ENCODE results near the gene GPR150.

The GPR150 gene

GRCh38 chr5:95609711-95610110 lies 10.2 kb upstream of the GPR150 start:
- Histone ChIP-seq H3K27ac (ENCODE audit: low read depth, low read length) (no peak overlapping the region), H3K4me1 (ENCODE audit: insufficient read depth, low read length) (no peaks in the 10 kb centered on the region), H3K9me3 (ENCODE audit: low read length) (peaks cover 4% of the 10 kb centered on the region), H3K27me3 (ENCODE audit: control insufficient read depth in 1 of 2, insufficient read depth in 2 of 2, low read length in 2 of 2) (no peaks in the 10 kb centered on the region), H3K36me3 (ENCODE audit: insufficient read depth, low read length) (no peaks in the 10 kb centered on the region), H3K9ac (ENCODE audit: low read length) (no peak overlapping the region), H3K4me3 (ENCODE audit: low read depth in 1 of 2, low read length in 2 of 2) (no peak overlapping the region)

DNA sequence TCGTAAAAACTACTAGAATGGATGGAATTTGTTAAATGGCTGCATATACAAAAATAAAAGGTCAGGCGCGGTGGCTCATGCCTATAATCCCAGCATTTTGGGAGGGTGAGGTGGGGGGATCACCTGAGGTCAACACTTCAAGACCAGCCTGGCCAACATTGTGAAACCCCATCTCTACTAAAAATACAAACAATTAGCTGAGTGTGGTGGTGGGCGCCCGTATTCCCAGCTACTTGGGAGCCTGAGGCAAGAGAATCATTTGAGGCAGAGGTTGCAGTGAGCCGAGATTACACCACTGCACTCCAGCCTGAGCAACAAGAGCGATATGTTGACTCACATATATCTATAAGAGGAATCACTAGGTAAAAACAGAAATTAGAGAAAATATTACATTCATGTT lies 9.3 kb upstream of the GPR150 start:
- no peak overlapping the region for H3K27ac ChIP-seq (ENCODE audit: low read depth, low read length)
- no peaks in the 10 kb centered on the region for H3K4me1 ChIP-seq (ENCODE audit: insufficient read depth, low read length)
- no peak overlapping the region for H3K9ac ChIP-seq (ENCODE audit: low read length)
- H3K4me3 ChIP-seq (ENCODE audit: low read depth in 1 of 2, low read length in 2 of 2), result no peak overlapping the region
- peaks cover 4% of the 10 kb centered on the region for H3K9me3 ChIP-seq (ENCODE audit: low read length)
- H3K36me3 ChIP-seq (ENCODE audit: insufficient read depth, low read length), result no peaks in the 10 kb centered on the region
- H3K27me3 ChIP-seq (ENCODE audit: control insufficient read depth in 1 of 2, insufficient read depth in 2 of 2, low read length in 2 of 2), result no peaks in the 10 kb centered on the region

- H3K9me3 ChIP-seq (ENCODE audit: low read length), result peaks cover 4% of the 10 kb centered on the region
- H3K27ac ChIP-seq (ENCODE audit: low read depth, low read length), result no peak overlapping the region
- no peaks in the 10 kb centered on the region for H3K4me1 ChIP-seq (ENCODE audit: insufficient read depth, low read length)
- H3K9ac ChIP-seq (ENCODE audit: low read length), result no peak overlapping the region
- no peaks in the 10 kb centered on the region for H3K27me3 ChIP-seq (ENCODE audit: control insufficient read depth in 1 of 2, insufficient read depth in 2 of 2, low read length in 2 of 2)
- H3K4me3 ChIP-seq (ENCODE audit: low read depth in 1 of 2, low read length in 2 of 2), result no peak overlapping the region
- no peaks in the 10 kb centered on the region for H3K36me3 ChIP-seq (ENCODE audit: insufficient read depth, low read length)
These were observed 8.5 kb upstream of the GPR150 start for GRCh38 chr5:95611396-95611795.

DNA sequence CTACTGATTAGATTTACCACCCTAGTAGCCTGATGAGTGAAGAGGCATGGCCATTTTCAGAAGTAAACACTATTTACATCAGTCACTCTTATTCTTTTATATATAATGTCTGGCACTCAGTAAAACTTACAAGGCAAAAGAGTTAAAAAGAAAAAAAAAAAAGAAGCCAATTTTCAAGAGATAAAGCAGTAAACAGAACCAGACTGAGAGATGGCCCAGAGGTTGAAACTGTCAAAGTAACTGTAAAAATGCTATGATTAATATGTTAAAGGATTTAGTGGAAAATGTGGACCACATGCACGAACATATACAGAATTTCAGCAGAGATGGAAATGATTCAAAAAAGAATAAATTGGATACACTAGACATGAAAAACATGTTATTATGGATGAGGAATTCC lies 6.4 kb upstream of the GPR150 start:
- no peak overlapping the region for H3K27ac ChIP-seq (ENCODE audit: low read depth, low read length)
- H3K4me1 ChIP-seq (ENCODE audit: insufficient read depth, low read length), result no peaks in the 10 kb centered on the region
- peaks cover 4% of the 10 kb centered on the region for H3K9me3 ChIP-seq (ENCODE audit: low read length)
- H3K9ac ChIP-seq (ENCODE audit: low read length), result no peak overlapping the region
- no peaks in the 10 kb centered on the region for H3K36me3 ChIP-seq (ENCODE audit: insufficient read depth, low read length)
- no peaks in the 10 kb centered on the region for H3K27me3 ChIP-seq (ENCODE audit: control insufficient read depth in 1 of 2, insufficient read depth in 2 of 2, low read length in 2 of 2)
- H3K4me3 ChIP-seq (ENCODE audit: low read depth in 1 of 2, low read length in 2 of 2), result no peak overlapping the region

DNA sequence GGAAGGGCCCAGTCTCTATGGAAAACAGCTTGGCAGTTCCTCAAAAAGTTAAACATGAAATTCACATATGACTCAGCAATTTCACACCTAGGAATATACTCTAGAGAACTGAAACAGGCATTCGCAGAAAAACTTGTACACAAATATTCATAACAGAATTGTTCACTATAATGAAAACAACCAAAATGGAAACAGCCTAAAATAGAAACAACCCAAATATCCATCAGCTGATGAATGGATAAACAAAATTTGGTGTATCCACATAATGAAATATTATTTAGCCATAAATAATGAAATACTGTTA lies 4.8 kb upstream of the GPR150 start:
- H3K9ac ChIP-seq (ENCODE audit: low read length), result no peak overlapping the region
- no peak overlapping the region for H3K27ac ChIP-seq (ENCODE audit: low read depth, low read length)
- H3K27me3 ChIP-seq (ENCODE audit: control insufficient read depth in 1 of 2, insufficient read depth in 2 of 2, low read length in 2 of 2), result peaks cover 2 to 4% of the 10 kb centered on the region in 2 donors
- peaks cover 4% of the 10 kb centered on the region for H3K9me3 ChIP-seq (ENCODE audit: low read length)
- no peak overlapping the region for H3K4me3 ChIP-seq (ENCODE audit: low read depth in 1 of 2, low read length in 2 of 2)
- no peaks in the 10 kb centered on the region for H3K36me3 ChIP-seq (ENCODE audit: insufficient read depth, low read length)
- H3K4me1 ChIP-seq (ENCODE audit: insufficient read depth, low read length), result peaks cover 13% of the 10 kb centered on the region

GRCh38 chr5:95617057-95617456 lies 2.8 kb upstream of the GPR150 start:
- Histone ChIP-seq H3K36me3 (ENCODE audit: insufficient read depth, low read length) (no peaks in the 10 kb centered on the region), H3K4me3 (ENCODE audit: low read depth in 1 of 2, low read length in 2 of 2) (no peak overlapping the region), H3K9ac (ENCODE audit: low read length) (no peak overlapping the region), H3K9me3 (ENCODE audit: low read length) (peaks cover 4% of the 10 kb centered on the region), H3K27ac (ENCODE audit: low read depth, low read length) (no peak overlapping the region), H3K4me1 (ENCODE audit: insufficient read depth, low read length) (peaks cover 18% of the 10 kb centered on the region), H3K27me3 (ENCODE audit: control insufficient read depth in 1 of 2, insufficient read depth in 2 of 2, low read length in 2 of 2) (peaks cover 4 to 5% of the 10 kb centered on the region in 2 donors)

- no peaks in the 10 kb centered on the region for H3K36me3 ChIP-seq (ENCODE audit: insufficient read depth, low read length)
- peaks cover 4 to 5% of the 10 kb centered on the region in 2 donors for H3K27me3 ChIP-seq (ENCODE audit: control insufficient read depth in 1 of 2, insufficient read depth in 2 of 2, low read length in 2 of 2)
- H3K4me3 ChIP-seq (ENCODE audit: low read depth in 1 of 2, low read length in 2 of 2), result peak overlapping the region in 1 of 2 donors; percentile 58
- H3K4me1 ChIP-seq (ENCODE audit: insufficient read depth, low read length), result peaks cover 18% of the 10 kb centered on the region
- no peak overlapping the region for H3K27ac ChIP-seq (ENCODE audit: low read depth, low read length)
- no peak overlapping the region for H3K9ac ChIP-seq (ENCODE audit: low read length)
- H3K9me3 ChIP-seq (ENCODE audit: low read length), result no peaks in the 10 kb centered on the region
These were observed 791 bp upstream of the GPR150 start for GRCh38 chr5:95619096-95619495.

DNA sequence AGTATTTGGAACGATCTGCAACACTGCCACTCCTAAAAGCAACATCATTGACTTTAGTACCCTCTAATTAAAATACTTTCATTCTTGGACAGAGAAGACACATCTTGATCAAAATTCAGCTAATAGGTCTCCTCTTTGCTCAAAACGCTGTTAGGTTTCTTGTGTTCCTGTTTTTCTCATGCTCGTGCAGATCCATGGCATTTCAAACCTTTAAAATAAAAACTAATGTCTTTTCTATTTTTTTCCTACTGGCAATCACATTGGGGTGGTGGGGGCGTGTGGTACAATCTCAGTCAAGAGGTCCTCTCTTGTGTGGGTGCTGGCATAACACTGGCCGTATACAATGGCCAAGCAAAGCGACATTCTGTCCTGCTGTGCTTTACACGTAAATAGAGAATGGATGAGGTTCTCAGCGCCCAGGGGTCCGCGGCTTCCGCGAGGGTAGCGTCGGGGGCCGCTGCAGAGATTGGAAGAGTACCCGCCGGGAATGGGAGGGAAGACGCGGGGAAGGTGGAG lies 315 bp upstream of the GPR150 start:
- no peak overlapping the region for H3K27ac ChIP-seq (ENCODE audit: low read depth, low read length)
- H3K4me3 ChIP-seq (ENCODE audit: low read depth in 1 of 2, low read length in 2 of 2), result peak overlapping the region in 1 of 2 donors; percentile 58
- no peaks in the 10 kb centered on the region for H3K9me3 ChIP-seq (ENCODE audit: low read length)
- no peaks in the 10 kb centered on the region for H3K36me3 ChIP-seq (ENCODE audit: insufficient read depth, low read length)
- peaks cover 4 to 5% of the 10 kb centered on the region in 2 donors for H3K27me3 ChIP-seq (ENCODE audit: control insufficient read depth in 1 of 2, insufficient read depth in 2 of 2, low read length in 2 of 2)
- H3K4me1 ChIP-seq (ENCODE audit: insufficient read depth, low read length), result peaks cover 18% of the 10 kb centered on the region
- H3K9ac ChIP-seq (ENCODE audit: low read length), result no peak overlapping the region

DNA sequence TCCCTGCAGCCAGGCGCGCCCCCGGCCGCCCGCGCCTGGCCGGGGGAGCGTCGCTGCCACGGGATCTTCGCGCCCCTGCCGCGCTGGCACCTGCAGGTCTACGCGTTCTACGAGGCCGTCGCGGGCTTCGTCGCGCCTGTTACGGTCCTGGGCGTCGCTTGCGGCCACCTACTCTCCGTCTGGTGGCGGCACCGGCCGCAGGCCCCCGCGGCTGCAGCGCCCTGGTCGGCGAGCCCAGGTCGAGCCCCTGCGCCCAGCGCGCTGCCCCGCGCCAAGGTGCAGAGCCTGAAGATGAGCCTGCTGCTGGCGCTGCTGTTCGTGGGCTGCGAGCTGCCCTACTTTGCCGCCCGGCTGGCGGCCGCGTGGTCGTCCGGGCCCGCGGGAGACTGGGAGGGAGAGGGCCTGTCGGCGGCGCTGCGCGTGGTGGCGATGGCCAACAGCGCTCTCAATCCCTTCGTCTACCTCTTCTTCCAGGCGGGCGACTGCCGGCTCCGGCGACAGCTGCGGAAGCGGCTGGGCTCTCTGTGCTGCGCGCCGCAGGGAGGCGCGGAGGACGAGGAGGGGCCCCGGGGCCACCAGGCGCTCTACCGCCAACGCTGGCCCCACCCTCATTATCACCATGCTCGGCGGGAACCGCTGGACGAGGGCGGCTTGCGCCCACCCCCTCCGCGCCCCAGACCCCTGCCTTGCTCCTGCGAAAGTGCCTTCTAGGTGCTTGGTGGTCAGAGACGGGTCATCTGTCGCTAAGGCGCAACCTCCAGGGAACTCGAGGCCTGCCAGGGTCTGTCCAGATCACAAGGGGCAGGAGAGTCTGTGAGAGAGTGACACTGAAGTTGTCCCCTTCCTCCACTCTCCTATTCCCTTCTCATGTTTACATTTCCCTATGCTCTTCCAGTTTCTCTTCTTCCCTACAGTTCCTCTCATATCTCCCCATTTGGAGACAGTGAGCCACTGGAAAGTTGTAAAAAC lies 1.3 kb downstream of the GPR150 start:
- H3K36me3 ChIP-seq (ENCODE audit: insufficient read depth, low read length), result no peaks in the 10 kb centered on the region
- peaks cover 18% of the 10 kb centered on the region for H3K4me1 ChIP-seq (ENCODE audit: insufficient read depth, low read length)
- peak overlapping the region; percentile 49 to 54 for H3K4me3 ChIP-seq (ENCODE audit: low read depth in 1 of 2, low read length in 2 of 2)
- H3K27me3 ChIP-seq (ENCODE audit: control insufficient read depth in 1 of 2, insufficient read depth in 2 of 2, low read length in 2 of 2), result peaks cover 4 to 5% of the 10 kb centered on the region in 2 donors
- no peaks in the 10 kb centered on the region for H3K9me3 ChIP-seq (ENCODE audit: low read length)
- no peak overlapping the region for H3K27ac ChIP-seq (ENCODE audit: low read depth, low read length)
- H3K9ac ChIP-seq (ENCODE audit: low read length), result no peak overlapping the region

GRCh38 chr5:95621839-95622629 lies 2.1 kb downstream of the GPR150 start:
- Histone ChIP-seq H3K27ac (ENCODE audit: low read depth, low read length) (no peak overlapping the region), H3K4me1 (ENCODE audit: insufficient read depth, low read length) (peaks cover 18% of the 10 kb centered on the region), H3K4me3 (ENCODE audit: low read depth in 1 of 2, low read length in 2 of 2) (peak overlapping the region in 1 of 2 donors; percentile 49), H3K27me3 (ENCODE audit: control insufficient read depth in 1 of 2, insufficient read depth in 2 of 2, low read length in 2 of 2) (peaks cover 4 to 5% of the 10 kb centered on the region in 2 donors), H3K9me3 (ENCODE audit: low read length) (no peaks in the 10 kb centered on the region), H3K9ac (ENCODE audit: low read length) (no peak overlapping the region), H3K36me3 (ENCODE audit: insufficient read depth, low read length) (no peaks in the 10 kb centered on the region)

DNA sequence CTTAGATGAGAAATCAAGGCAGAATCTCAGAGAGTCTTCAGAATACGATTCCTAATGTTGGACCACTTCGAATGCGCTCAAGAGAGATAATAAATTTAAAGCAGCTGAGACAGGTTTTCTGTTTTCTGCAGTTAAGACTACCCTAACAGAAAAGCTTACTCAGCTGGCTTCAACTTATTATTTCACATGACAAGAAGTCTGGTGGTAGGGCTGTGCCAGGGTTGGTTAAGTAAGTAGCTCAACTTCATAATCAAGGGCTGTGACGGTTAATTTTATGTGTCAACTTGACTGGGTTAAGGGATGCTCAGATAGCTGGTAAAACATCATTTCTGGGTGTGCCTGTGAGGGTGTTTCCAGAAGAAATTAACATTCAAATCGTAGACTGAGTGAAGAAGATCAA lies 3.8 kb downstream of the GPR150 start:
- Histone ChIP-seq H3K4me1 (ENCODE audit: insufficient read depth, low read length) (peaks cover 18% of the 10 kb centered on the region), H3K9ac (ENCODE audit: low read length) (no peak overlapping the region), H3K4me3 (ENCODE audit: low read depth in 1 of 2, low read length in 2 of 2) (no peak overlapping the region), H3K27me3 (ENCODE audit: control insufficient read depth in 1 of 2, insufficient read depth in 2 of 2, low read length in 2 of 2) (peaks cover 4 to 5% of the 10 kb centered on the region in 2 donors), H3K36me3 (ENCODE audit: insufficient read depth, low read length) (no peaks in the 10 kb centered on the region), H3K27ac (ENCODE audit: low read depth, low read length) (no peak overlapping the region), H3K9me3 (ENCODE audit: low read length) (no peaks in the 10 kb centered on the region)

All from muscle layer of colon (tissue), 2 donors.